ENCODE results near the gene POLA1.
"Not testable (repeated sequence)": the region's sequence is repeated elsewhere in the genome, so short reads cannot be mapped to it uniquely, and the experiment has no call there.

POLA1 gene

GRCh38 chrX:24799565-24799964 lies 105.8 kb downstream of the POLA1 start:
- DNase-seq: no peak

GRCh38 chrX:24805201-24805600 lies 111.5 kb downstream of the POLA1 start:
- DNase-seq: no peak

GRCh38 chrX:24819807-24820206 lies 126.1 kb downstream of the POLA1 start:
- not testable (repeated sequence) for DNase-seq

GRCh38 chrX:24828147-24828546 lies 134.4 kb downstream of the POLA1 start:
- no peak for DNase-seq

GRCh38 chrX:24828600-24828999 lies 134.9 kb downstream of the POLA1 start:
- DNase-seq: no peak

- DNase-seq: no peak
Observed at GRCh38 chrX:24833695-24834094, 140.0 kb downstream of the POLA1 start.

GRCh38 chrX:24837966-24838365 lies 144.2 kb downstream of the POLA1 start:
- no peak for DNase-seq

GRCh38 chrX:24838629-24839028 lies 144.9 kb downstream of the POLA1 start:
- DNase-seq: peak; percentile 1

- DNase-seq: no peak
Observed at GRCh38 chrX:24839331-24839730, 145.6 kb downstream of the POLA1 start.

- DNase-seq: no peak
Observed at GRCh38 chrX:24842486-24842885, 148.8 kb downstream of the POLA1 start.

GRCh38 chrX:24846550-24847150 lies 152.9 kb downstream of the POLA1 start:
- DNase-seq: peak; percentile 5

GRCh38 chrX:24851289-24851688 lies 157.6 kb downstream of the POLA1 start:
- no peak for DNase-seq

GRCh38 chrX:24851780-24852179 lies 158.1 kb downstream of the POLA1 start:
- DNase-seq: no peak

- DNase-seq: no peak
Observed at GRCh38 chrX:24858004-24858746, 164.5 kb downstream of the POLA1 start.

GRCh38 chrX:24859211-24859841 lies 165.6 kb downstream of the POLA1 start:
- no peak for DNase-seq

- DNase-seq: no peak
Observed at GRCh38 chrX:24860140-24860539, 166.4 kb downstream of the POLA1 start.

- no peak for DNase-seq
Observed at GRCh38 chrX:24862343-24862742, 168.6 kb downstream of the POLA1 start.

- not testable (repeated sequence) for DNase-seq
Observed at GRCh38 chrX:24863779-24864178, 170.1 kb downstream of the POLA1 start.

- DNase-seq: no peak
Observed at GRCh38 chrX:24870143-24870542, 176.4 kb downstream of the POLA1 start.

GRCh38 chrX:24874604-24875247 lies 181.0 kb downstream of the POLA1 start:
- no peak for DNase-seq

- no peak for DNase-seq
Observed at GRCh38 chrX:24876530-24877287, 183.0 kb downstream of the POLA1 start.

- no peak for DNase-seq
Observed at GRCh38 chrX:24877288-24877664, 183.6 kb downstream of the POLA1 start.
